Measurements from ENCODE around the gene SDHD. TPM values are rescaled to one million over a fixed set of nuclear protein-coding genes. Genes with fewer than 3 reads are reported as not detected.
A peak's percentile ranks its signal among the peaks of the same experiment; 100 is the strongest.

Gene SDHD
- total and polyA plus RNA-seq, 10 of the 15 experiments (the other 5 are each of a cell fraction or from before 2014, with no cell fraction given) = 114 to 775 (median 187) TPM

GRCh38 chr11:112050721-112051120 lies 36.0 kb upstream of the SDHD start (continued):
- no peak for TF ChIP-seq PBX3 (IDR thresholded peaks at IDR 0.05; ENCODE audit: insufficient replicate concordance, low read depth, low read length)
- no peak for TF ChIP-seq ZBTB4 (CRISPR knock-in tag; IDR thresholded peaks at IDR 0.05)
- TF ChIP-seq ATF7 (IDR thresholded peaks at IDR 0.05; ENCODE audit: low read depth) = peak; percentile 86
- no peak for TF ChIP-seq MTA3 (IDR thresholded peaks at IDR 0.05; ENCODE audit: borderline replicate concordance, low read length)
- no peak for TF ChIP-seq BMI1 (IDR thresholded peaks at IDR 0.05; ENCODE audit: borderline replicate concordance)
- no peak for TF ChIP-seq IRF4 (IDR thresholded peaks at IDR 0.05; ENCODE audit: low read depth, low read length)
- TF ChIP-seq MTA2 (IDR thresholded peaks at IDR 0.05; ENCODE audit: low read depth) = peak; percentile 61; the same call in 1 of the 2 replicates
- TF ChIP-seq FOS (IDR thresholded peaks at IDR 0.05; ENCODE audit: borderline replicate concordance, extremely low read depth, insufficient read length) = no peak
- TF ChIP-seq CEBPB (IDR thresholded peaks at IDR 0.05; ENCODE audit: borderline replicate concordance in 1 of 2, low read depth in 2 of 2, low read length in 2 of 2) = no peak
- peak; percentile 89 for TF ChIP-seq TCF7 (IDR thresholded peaks at IDR 0.05; ENCODE audit: borderline replicate concordance)
- TF ChIP-seq KLF5 (IDR thresholded peaks at IDR 0.05; ENCODE audit: partially characterized antibody) = no peak
- TF ChIP-seq NR2C1 (IDR thresholded peaks at IDR 0.05) = no peak
- no peak for TF ChIP-seq NR2C2 (IDR thresholded peaks at IDR 0.05; ENCODE audit: borderline replicate concordance, control insufficient read depth, insufficient read length, low read depth)
- TF ChIP-seq PRDM15 (CRISPR knock-in tag; IDR thresholded peaks at IDR 0.05) = no peak
- no peak for TF ChIP-seq SMAD1 (IDR thresholded peaks at IDR 0.05; ENCODE audit: low read depth, partially characterized antibody)
- no peak for TF ChIP-seq POLR2AphosphoS5 (IDR thresholded peaks at IDR 0.05; ENCODE audit: low read length)
- peak; percentile 29; the same call in 1 of the 2 replicates for TF ChIP-seq CREM (IDR thresholded peaks at IDR 0.05; ENCODE audit: low read depth)
- TF ChIP-seq KAT2A (conservative IDR thresholded peaks at IDR 0.05; ENCODE audit: control insufficient read depth, low read depth, low read length) = no peak
- no peak for TF ChIP-seq GATAD2B (conservative IDR thresholded peaks at IDR 0.05; ENCODE audit: low read depth)
- no peak for TF ChIP-seq GABPA (IDR thresholded peaks at IDR 0.05; ENCODE audit: low read depth)
- TF ChIP-seq STAT1 (conservative IDR thresholded peaks at IDR 0.05) = no peak
- TF ChIP-seq MYC (IDR thresholded peaks at IDR 0.05; ENCODE audit: insufficient read depth, insufficient read length, insufficient replicate concordance, low read length, severe bottlenecking) = no peak
- TF ChIP-seq MLLT1 (IDR thresholded peaks at IDR 0.05) = no peak
